K562 (cell line): ENCODE results near the gene DHODH. TPM values are rescaled to one million over a fixed set of nuclear protein-coding genes. Genes with fewer than 3 reads are reported as not detected.

Experiments used
- CREB1 ChIP-seq, 2 experiments: sonication (generic) in 1 of 2; formaldehyde crosslinking in 1 of 2; IDR thresholded peaks; 2 replicates each; pipeline versions ENCODE4 v1.6.1 to v1.8.0; 2012 to 2022; ENCODE audit warnings: inconsistent platforms in 1 of 2, mild to moderate bottlenecking in 1 of 2, missing genetic modification reagents in 1 of 2, moderate library complexity in 1 of 2
- CSDE1 ChIP-seq, 2 experiments: fragments of 450-650 bp; IDR thresholded peaks; 2 replicates each; pipeline ENCODE4 v1.6.1; 2016; ENCODE audit warnings: mild to moderate bottlenecking in 1 of 2
- CTBP1 ChIP-seq: fragments of 450-650 bp; IDR thresholded peaks from 2 replicates; pipeline ENCODE4 v1.6.1; 2016; ENCODE audit warnings: borderline replicate concordance
- E2F8 ChIP-seq: fragments of 450-650 bp; IDR thresholded peaks from 2 replicates; pipeline ENCODE4 v1.7.1; 2018; ENCODE audit warnings: mild to moderate bottlenecking, low read depth; ENCODE audit not compliant: partially characterized antibody
- ELF1 ChIP-seq: fragments of 200-800 bp; sonication (Bioruptor generic); IDR thresholded peaks from 2 replicates; pipeline ENCODE4 v1.6.1; 2016; ENCODE audit warnings: missing genetic modification characterization, missing compliant biosample characterization
- EP300 ChIP-seq: IDR thresholded peaks from 2 replicates; pipeline ENCODE4 v1.6.1; 2012; ENCODE audit warnings: low read length, improper control_type of control experiment
- FOSL1 ChIP-seq: fragments of 200-800 bp; sonication (Bioruptor generic); conservative IDR thresholded peaks from 2 replicates; pipeline ENCODE4 v1.6.1; 2016; ENCODE audit warnings: missing genetic modification characterization, missing compliant biosample characterization
- FOXK2 ChIP-seq, 2 experiments: fragments of 450-650 bp; IDR thresholded peaks in 1 of 2; conservative IDR thresholded peaks in 1 of 2; 2 replicates each; pipeline ENCODE4 v1.6.1; 2016; ENCODE audit warnings: low read depth in 2 of 2, mild to moderate bottlenecking in 1 of 2
- FOXM1 ChIP-seq, 2 experiments: fragments of 450-650 bp in 1 of 2; sonication (generic) in 1 of 2; formaldehyde crosslinking in 1 of 2; IDR thresholded peaks; 2 replicates each; pipeline versions ENCODE4 v1.6.1 to v1.9.0; 2017 to 2022; ENCODE audit warnings: low read depth in 2 of 2, mild to moderate bottlenecking in 2 of 2, missing genetic modification reagents in 1 of 2, moderate library complexity in 1 of 2
- KAT2B ChIP-seq: IDR thresholded peaks from one replicate; pipeline ENCODE4 v1.6.1; 2012; ENCODE audit warnings: low read depth, mild to moderate bottlenecking, control low read depth, inconsistent platforms, low read length, moderate library complexity
- LCOR ChIP-seq: sonication (generic); formaldehyde crosslinking; IDR thresholded peaks from 2 replicates; pipeline ENCODE4 v1.8.0; 2022; ENCODE audit warnings: mild to moderate bottlenecking, missing genetic modification reagents
- MBD2 ChIP-seq: sonication (generic); IDR thresholded peaks from 2 replicates; pipeline ENCODE4 v1.6.1; 2016; ENCODE audit warnings: low read depth, borderline replicate concordance
- POLR2H ChIP-seq: IDR thresholded peaks from 2 replicates; pipeline ENCODE4 v1.6.1; 2016; ENCODE audit warnings: missing genetic modification characterization, low read depth, mild to moderate bottlenecking, control low read depth, missing compliant biosample characterization, moderate library complexity
- PRDM10 ChIP-seq: fragments of 450-650 bp; IDR thresholded peaks from 2 replicates; pipeline ENCODE4 v1.6.1; 2018; ENCODE audit not compliant: partially characterized antibody
- RB1 ChIP-seq: fragments of 450-650 bp; IDR thresholded peaks from 2 replicates; pipeline ENCODE4 v1.6.1; 2017; ENCODE audit warnings: low read depth, mild to moderate bottlenecking
- SMARCC2 ChIP-seq: fragments of 450-650 bp; IDR thresholded peaks from 2 replicates; pipeline ENCODE4 v1.6.1; 2017; ENCODE audit warnings: antibody characterized with exemption, moderate library complexity, mild to moderate bottlenecking, low read depth
- SPI1 ChIP-seq: IDR thresholded peaks from 2 replicates; pipeline ENCODE4 v1.6.1; 2011; ENCODE audit warnings: low read depth, low read length, control low read depth, borderline replicate concordance
- WHSC1 ChIP-seq: IDR thresholded peaks from one replicate; pipeline ENCODE4 v1.6.1; 2012; ENCODE audit warnings: low read length, control low read depth, inconsistent platforms
- XRCC4 ChIP-seq: IDR thresholded peaks from one replicate; pipeline ENCODE4 v1.6.1; 2011; ENCODE audit not compliant: insufficient read depth, insufficient read length; ENCODE audit errors: extremely low read depth
- ZNF24 ChIP-seq: fragments of 450-650 bp; IDR thresholded peaks from 2 replicates; pipeline ENCODE4 v1.6.1; 2016
- ZNF766 ChIP-seq: fragments of 200-800 bp; sonication (Bioruptor generic); conservative IDR thresholded peaks from 2 replicates; pipeline ENCODE4 v1.6.1; 2016; ENCODE audit warnings: missing genetic modification characterization, missing compliant biosample characterization
- polyA plus RNA-seq, 8 experiments: library from polyadenylated mRNA; depleted of rRNA in 4 of 8; stranded (reverse) in 5 of 8; unstranded in 3 of 8; fragments of >200 nt; fragmentation: Nextera tagmentation in 2 of 8; fragmentation: Illumina TruSeq in 1 of 8; extraction: Ambion mirVana in 2 of 8; extraction: Trizol in 1 of 8; gene quantifications; 2 replicates each; pipeline versions ENCODE4 v1.2.1 to v1.2.3, GENCODE V29; 2011 to 2014; ENCODE audit warnings: inconsistent platforms in 1 of 8, missing spikeins in 1 of 8
- total RNA-seq, 7 experiments: library from RNA; depleted of rRNA in 6 of 7; stranded (reverse); fragments of >200 nt in 6 of 7; fragmentation: Illumina TruSeq in 2 of 7; extraction: Trizol in 2 of 7; gene quantifications; 2 replicates each; pipeline versions ENCODE4 v1.2.1 to v1.2.3, GENCODE V29; 2011 to 2021; ENCODE audit warnings: low replicate concordance in 1 of 7

The DHODH gene
- total and polyA plus RNA-seq, 9 of the 15 experiments (the other 6 are each of a cell fraction or from before 2014, with no cell fraction given): 4.3 to 19.9 (median 12.7) TPM

GRCh38 chr16:72072514-72073342, 64.2 kb downstream of the DHODH start (continued):
- TF ChIP-seq E2F8 (peak; percentile 96), ELF1 (tag) (0 out of 2 replicates have a peak, but pooled peaks have one; percentile 14), MBD2 (peak; percentile 37; the same call in 1 of the 2 replicates), SMARCC2 (peak; percentile 29; the same call in 1 of the 2 replicates), XRCC4 (no peak), POLR2H (tag) (peak; percentile 56; the same call in 1 of the 2 replicates), CSDE1 (IDR thresholded peaks at IDR 0.05) (no peak), FOSL1 (tag) (0 out of 2 replicates have a peak, but pooled peaks have one; percentile 20), WHSC1 (no peak), KAT2B (no peak), RB1 (peak; percentile 70; the same call in 1 of the 2 replicates), CTBP1 (peak; percentile 77; the same call in 1 of the 2 replicates), SPI1 (peak; percentile 25; the same call in 1 of the 2 replicates), LCOR (0 out of 2 replicates have a peak, but pooled peaks have one; percentile 37), CREB1 (IDR thresholded peaks at IDR 0.05) (0 out of 2 replicates have a peak, but pooled peaks have one; percentile 15), CREB1 (CRISPR knock-in tag; IDR thresholded peaks at IDR 0.05) (no peak), FOXM1 (IDR thresholded peaks at IDR 0.05; ENCODE audit: low read depth) (peak; percentile 88), FOXM1 (CRISPR knock-in tag; IDR thresholded peaks at IDR 0.05; ENCODE audit: low read depth) (no peak), PRDM10 (peak; percentile 90), ZNF24 (peak; percentile 64; the same call in 1 of the 2 replicates), EP300 (peak; percentile 66), ZNF766 (0 out of 2 replicates have a peak, but pooled peaks have one; percentile 13), FOXK2 (conservative IDR thresholded peaks at IDR 0.05 in 1 of 2, IDR thresholded peaks at IDR 0.05 in 1 of 2; ENCODE audit: low read depth in 2 of 2) (peak; percentile 89 to 92)
